GM12878 (cell line): ENCODE results near the gene COL5A1. TPM values are rescaled to one million over a fixed set of nuclear protein-coding genes. Genes with fewer than 3 reads are reported as not detected.

ENCODE experiments used
- ATAC-seq: fragments of 200-7000 bp; cut with Tn5 transposase; 3 replicates; pipeline ENCODE4 v1.9.1; 2020; ENCODE audit warnings: mild to moderate bottlenecking, moderate library complexity
- BruUV-seq: library from RNA; stranded (reverse); fragments of 400-500 nt; replicated peaks from 2 replicates; lab custom pipeline; 2021; lab: Mats Ljungman, UMichigan
- CTCF ChIA-PET: fragments of 300-600 bp; sonication (Branson Sonifier 250); formaldehyde crosslinking; extraction: SDS; loops from one replicate; lab custom pipeline; 2021; ENCODE audit warnings: inconsistent platforms; lab: Yijun Ruan, JAX
- POLR2A ChIA-PET: fragments of 350-600 bp; formaldehyde crosslinking; extraction: SDS; loops from one replicate; lab custom pipeline; 2021; ENCODE audit warnings: inconsistent platforms; lab: Charles Lee
- RAD21 ChIA-PET: fragments of 300-600 bp; sonication (Branson Sonifier 250); formaldehyde crosslinking; loops from one replicate; lab custom pipeline; 2023; ENCODE audit warnings: antibody characterized with exemption; ENCODE audit not compliant: unreplicated experiment; lab: Charles Lee
- SMC1A ChIA-PET: fragments of 300-600 bp; sonication (Branson Sonifier 250); formaldehyde crosslinking; loops from one replicate; lab custom pipeline; 2023; ENCODE audit not compliant: unreplicated experiment, uncharacterized antibody; lab: Charles Lee
- DNase-seq: peaks from one replicate; pipeline ENCODE4 v3.0.0-alpha.2; 2011; ENCODE audit warnings: low read depth, low spot score
- FAIRE-seq: peaks from 3 replicates; lab custom pipeline; 2011; peaks lifted over from hg19 to GRCh38; lab: Jason Lieb, UNC
- H2AFZ ChIP-seq: 2 replicates; pipeline ENCODE4 v1.6.0; 2011; ENCODE audit warnings: low read depth, low read length, control low read depth; ENCODE audit not compliant: control insufficient read depth
- H3K27ac ChIP-seq: 2 replicates; pipeline ENCODE4 v1.5.1; 2011; ENCODE audit warnings: control low read depth; ENCODE audit not compliant: control insufficient read depth, insufficient read depth
- H3K27me3 ChIP-seq, 2 experiments: replicated peaks in 1 of 2; 2 replicates each; pipeline versions ENCODE4 v1.6.0 to v1.6.1; 2011; ENCODE audit warnings: low read length in 1 of 2; ENCODE audit not compliant: control insufficient read depth in 2 of 2, insufficient read depth in 2 of 2
- H3K36me3 ChIP-seq, 2 experiments: 2 replicates each; pipeline ENCODE4 v1.5.1; 2011; ENCODE audit warnings: low read length in 1 of 2; ENCODE audit not compliant: control insufficient read depth in 2 of 2, insufficient read depth in 2 of 2
- H3K4me1 ChIP-seq: 2 replicates; pipeline ENCODE4 v1.6.1; 2011; ENCODE audit warnings: mild to moderate bottlenecking, low read length, moderate library complexity, mixed read lengths; ENCODE audit not compliant: control insufficient read depth, insufficient read depth
- H3K4me2 ChIP-seq: 2 replicates; pipeline ENCODE4 v1.6.0; 2011; ENCODE audit warnings: control low read depth; ENCODE audit not compliant: control insufficient read depth, insufficient read depth
- H3K4me3 ChIP-seq: fragments of 200-600 bp; sonication (generic); 2 replicates; pipeline ENCODE4 v1.5.1; 2016
- H3K79me2 ChIP-seq: 2 replicates; pipeline ENCODE4 v1.6.0; 2011; ENCODE audit warnings: low read length; ENCODE audit not compliant: control insufficient read depth, insufficient read depth
- H3K9ac ChIP-seq: 2 replicates; pipeline ENCODE4 v1.8.0; 2011; ENCODE audit warnings: low read length, control low read depth, mixed read lengths; ENCODE audit not compliant: control insufficient read depth, insufficient read depth
- H3K9me3 ChIP-seq: replicated peaks from 3 replicates; pipeline ENCODE4 v1.5.1; 2011; ENCODE audit warnings: mild to moderate bottlenecking, low read length; ENCODE audit not compliant: control insufficient read depth, insufficient read depth
- H4K20me1 ChIP-seq: 2 replicates; pipeline ENCODE4 v1.6.0; 2011; ENCODE audit not compliant: control insufficient read depth, insufficient read depth
- ATF7 ChIP-seq: fragments of 450-650 bp; IDR thresholded peaks from 2 replicates; pipeline ENCODE4 v1.6.1; 2016; ENCODE audit warnings: low read depth, mild to moderate bottlenecking
- CHD4 ChIP-seq: fragments of 200-600 bp; sonication (generic); IDR thresholded peaks from 2 replicates; pipeline ENCODE4 v1.6.1; 2016; ENCODE audit warnings: mild to moderate bottlenecking
- CREB1 ChIP-seq: IDR thresholded peaks from 2 replicates; pipeline ENCODE4 v1.6.1; 2012; ENCODE audit warnings: low read depth, mild to moderate bottlenecking, inconsistent platforms
- FOXM1 ChIP-seq: IDR thresholded peaks from 2 replicates; pipeline ENCODE4 v1.6.1; 2012; ENCODE audit warnings: low read depth, mild to moderate bottlenecking, inconsistent platforms, low read length, moderate library complexity
- GATAD2B ChIP-seq: fragments of 450-650 bp; conservative IDR thresholded peaks from 2 replicates; pipeline ENCODE4 v1.6.1; 2017; ENCODE audit warnings: low read depth, mild to moderate bottlenecking, moderate library complexity
- KDM1A ChIP-seq: fragments of 200-600 bp; sonication (generic); IDR thresholded peaks from 2 replicates; pipeline ENCODE4 v1.6.1; 2016; ENCODE audit warnings: borderline replicate concordance
- MTA2 ChIP-seq: fragments of 450-650 bp; IDR thresholded peaks from 2 replicates; pipeline ENCODE4 v1.6.1; 2016; ENCODE audit warnings: low read depth, mild to moderate bottlenecking, moderate library complexity
- NR2C2 ChIP-seq: IDR thresholded peaks from 2 replicates; pipeline ENCODE4 v1.6.1; 2011; ENCODE audit warnings: borderline replicate concordance, low read depth; ENCODE audit not compliant: control insufficient read depth, insufficient read length
- RCOR1 ChIP-seq: conservative IDR thresholded peaks from 2 replicates; pipeline ENCODE4 v1.6.1; 2012; ENCODE audit warnings: low read depth, low read length, improper control_type of control experiment
- RELA ChIP-seq: fragments of 450-650 bp; IDR thresholded peaks from 2 replicates; pipeline ENCODE4 v1.8.0; 2014; ENCODE audit warnings: borderline replicate concordance; ENCODE audit not compliant: partially characterized antibody
- RUNX3 ChIP-seq: IDR thresholded peaks from 2 replicates; pipeline ENCODE4 v1.6.1; 2012; ENCODE audit warnings: low read length, inconsistent platforms
- SPI1 ChIP-seq: IDR thresholded peaks from 2 replicates; pipeline ENCODE4 v1.6.1; 2011; ENCODE audit warnings: low read depth, mild to moderate bottlenecking, low read length, moderate library complexity, borderline replicate concordance; ENCODE audit not compliant: insufficient read depth
- ZNF24 ChIP-seq: fragments of 450-650 bp; IDR thresholded peaks from 2 replicates; pipeline ENCODE4 v1.6.1; 2017; ENCODE audit warnings: antibody characterized with exemption, mild to moderate bottlenecking
- WGBS: methylation state at CpG from one replicate; pipeline ENCODE4 v1.1.6; 2016; ENCODE audit warnings: low lambda C conversion rate; ENCODE audit not compliant: insufficient replicate concordance, insufficient coverage; ENCODE audit errors: missing lambda C conversion rate; 5-methylcytosine and 5-hydroxymethylcytosine counted together
- in situ Hi-C: fragments of 300-500 bp; cut with MboI; formaldehyde crosslinking; loops from 9 replicates; pipeline ENCODE4 v1.14.3; 2018; ENCODE audit warnings: mixed read lengths
- intact Hi-C: fragments of 100-400 bp; cut with micrococcal nuclease; formaldehyde crosslinking; loops from one replicate; pipeline ENCODE4 v1.14.2; 2022; ENCODE audit not compliant: unreplicated experiment
- polyA plus RNA-seq, 11 experiments: library from polyadenylated mRNA; depleted of rRNA in 4 of 11; unstranded in 6 of 11; stranded (reverse) in 5 of 11; fragments of >200 nt; fragmentation: Nextera tagmentation in 4 of 11; fragmentation: Illumina TruSeq in 1 of 11; extraction: Ambion mirVana in 4 of 11; extraction: Trizol in 1 of 11; gene quantifications; 1 replicate in 1 of 11; 2 replicates in 10 of 11; pipeline versions ENCODE4 v1.2.1 to v1.2.3, GENCODE V29; 2011 to 2016; ENCODE audit warnings: inconsistent platforms in 2 of 11, missing spikeins in 2 of 11, low read depth in 1 of 11
- total RNA-seq, 4 experiments: library from RNA; depleted of rRNA in 3 of 4; stranded (reverse); fragments of >200 nt in 3 of 4; fragmentation: Illumina TruSeq in 1 of 4; extraction: Trizol in 1 of 4; gene quantifications; 2 replicates each; pipeline versions ENCODE4 v1.2.1 to v1.2.3, GENCODE V29; 2013 to 2021
- TF ChIP-seq, protein P1 (sequence below): IDR thresholded peaks from 2 replicates; pipeline ENCODE4 v1.6.1; 2011; ENCODE audit warnings: borderline replicate concordance, low read depth, mild to moderate bottlenecking, moderate library complexity, low read length; ENCODE audit not compliant: insufficient read depth, poor library complexity, severe bottlenecking
- TF ChIP-seq, protein P2 (sequence below): IDR thresholded peaks from 2 replicates; pipeline ENCODE4 v1.6.1; 2011; ENCODE audit warnings: low read depth, mild to moderate bottlenecking, low read length, moderate library complexity, borderline replicate concordance; ENCODE audit errors: extremely low read depth

Gene COL5A1
- total and polyA plus RNA-seq, 10 of the 15 experiments (the other 5 are each of a cell fraction or from before 2014, with no cell fraction given): under 0.01 to 0.15 (median 0.13) TPM; not detected in 4

DNA sequence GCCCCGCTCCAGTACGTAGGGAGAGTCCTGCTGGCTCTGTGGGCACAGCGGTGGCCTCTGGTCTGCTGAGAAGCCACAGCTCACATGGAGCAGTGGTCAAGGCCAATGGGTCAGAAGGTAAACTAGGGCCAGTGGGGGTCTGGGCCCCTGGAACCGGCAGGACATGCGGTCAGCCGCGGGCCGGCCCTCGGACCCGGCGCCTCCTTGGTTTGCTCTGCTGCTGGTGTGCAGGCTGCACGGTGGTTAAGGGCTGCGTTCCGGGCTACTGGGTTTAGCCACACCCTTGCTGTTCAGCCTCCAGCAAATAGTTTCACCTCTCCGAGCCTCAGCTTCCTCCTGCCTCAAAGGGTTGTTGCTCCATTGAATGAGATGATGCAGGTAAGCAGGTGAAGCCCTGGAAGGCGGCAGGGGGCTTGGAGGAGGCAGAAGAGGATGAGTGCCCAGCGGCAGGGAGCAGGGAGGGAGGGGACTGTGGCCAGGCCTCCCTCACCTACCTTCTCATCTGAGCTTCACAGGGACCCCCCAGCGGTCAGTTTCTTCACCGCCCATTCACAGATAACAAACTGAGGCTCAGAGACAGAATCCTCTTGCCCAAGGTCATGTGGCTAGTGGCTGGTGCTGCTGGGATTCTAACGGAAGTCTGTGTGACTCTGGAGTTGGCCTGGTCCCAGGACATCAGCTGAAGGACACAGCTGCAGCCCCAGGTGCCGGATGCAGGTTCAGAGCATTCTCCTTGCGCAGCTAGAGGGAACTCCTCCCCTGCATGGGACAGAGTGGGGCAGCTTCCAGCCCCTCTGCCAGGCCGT is 3.7 kb upstream of the COL5A1 start:
- in situ Hi-C loops: no loop called here
- no peaks in the 10 kb centered on the region for H3K36me3 ChIP-seq
- FAIRE-seq: no peak
- H3K4me2 ChIP-seq: no peak overlapping the region
- ATAC-seq: no peak
- H3K4me3 ChIP-seq: no peak overlapping the region
- ChIA-PET POLR2A (no interaction called here), SMC1A (no interaction called here), CTCF (no interaction called here), RAD21 (no interaction called here)
- no peak overlapping the region for H3K27ac ChIP-seq
- DNase-seq: no peak
- TF ChIP-seq ZNF24 (no peak), CHD4 (no peak), NR2C2 (no peak), CREB1 (no peak)
- no peak overlapping the region for H2AFZ ChIP-seq
- no peaks in the 10 kb centered on the region for H3K4me1 ChIP-seq
- no peak overlapping the region for H3K9ac ChIP-seq
- H3K9me3 ChIP-seq: no peaks in the 10 kb centered on the region
- peaks cover 2 to 4% of the 10 kb centered on the region in 2 experiments for H3K27me3 ChIP-seq
- H3K79me2 ChIP-seq: no peaks in the 10 kb centered on the region
- no peaks in the 10 kb centered on the region for H4K20me1 ChIP-seq
- 47% methylated on average over 23 of the region's 23 CpGs for WGBS
- intact Hi-C loops: no loop called here
- no TSS peak for BruUV-seq

- Histone ChIP-seq H4K20me1 (no peaks in the 10 kb centered on the region), H3K9ac (no peak overlapping the region), H3K4me2 (no peak overlapping the region), H3K27me3 (peaks cover 4 to 5% of the 10 kb centered on the region in 2 experiments), H3K4me3 (no peak overlapping the region), H3K79me2 (no peaks in the 10 kb centered on the region), H2AFZ (no peak overlapping the region), H3K36me3 (no peaks in the 10 kb centered on the region), H3K4me1 (no peaks in the 10 kb centered on the region), H3K9me3 (no peaks in the 10 kb centered on the region), H3K27ac (no peak overlapping the region)
- DNase-seq: no peak
- intact Hi-C loops: no loop called here
- 31% methylated on average over 13 of the region's 13 CpGs for WGBS
- POLR2A ChIA-PET: no interaction called here
- BruUV-seq: no TSS peak
- no peak for ATAC-seq
- CTCF ChIA-PET: no interaction called here
- no peak for FAIRE-seq
- in situ Hi-C loops: no loop called here
- RAD21 ChIA-PET: no interaction called here
- SMC1A ChIA-PET: no interaction called here
- TF ChIP-seq, protein P1, sequence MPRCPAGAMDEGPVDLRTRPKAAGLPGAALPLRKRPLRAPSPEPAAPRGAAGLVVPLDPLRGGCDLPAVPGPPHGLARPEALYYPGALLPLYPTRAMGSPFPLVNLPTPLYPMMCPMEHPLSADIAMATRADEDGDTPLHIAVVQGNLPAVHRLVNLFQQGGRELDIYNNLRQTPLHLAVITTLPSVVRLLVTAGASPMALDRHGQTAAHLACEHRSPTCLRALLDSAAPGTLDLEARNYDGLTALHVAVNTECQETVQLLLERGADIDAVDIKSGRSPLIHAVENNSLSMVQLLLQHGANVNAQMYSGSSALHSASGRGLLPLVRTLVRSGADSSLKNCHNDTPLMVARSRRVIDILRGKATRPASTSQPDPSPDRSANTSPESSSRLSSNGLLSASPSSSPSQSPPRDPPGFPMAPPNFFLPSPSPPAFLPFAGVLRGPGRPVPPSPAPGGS: no peak
- TF ChIP-seq KDM1A (no peak), SPI1 (no peak), FOXM1 (no peak), RCOR1 (no peak), RELA (no peak), ATF7 (no peak), GATAD2B (no peak), MTA2 (no peak), RUNX3 (no peak)
- TF ChIP-seq, protein P2, sequence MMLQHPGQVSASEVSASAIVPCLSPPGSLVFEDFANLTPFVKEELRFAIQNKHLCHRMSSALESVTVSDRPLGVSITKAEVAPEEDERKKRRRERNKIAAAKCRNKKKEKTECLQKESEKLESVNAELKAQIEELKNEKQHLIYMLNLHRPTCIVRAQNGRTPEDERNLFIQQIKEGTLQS: no peak
Measured at GRCh38 chr9:134638502-134639090, 3.0 kb upstream of the COL5A1 start.
